GM12864 (cell line): ENCODE data around the gene ADARB1.

Experiments used
- DNase-seq: peaks from one replicate; pipeline ENCODE4 v3.0.0-alpha.2; 2011; ENCODE audit warnings: low read depth
- H3K4me3 ChIP-seq: 2 replicates; pipeline ENCODE4 v1.5.1; 2011; ENCODE audit warnings: mild to moderate bottlenecking, low read depth, low read length, control low read depth
- TF ChIP-seq, protein P1 (sequence below): IDR thresholded peaks from 2 replicates; pipeline ENCODE4 v1.5.1; 2011; ENCODE audit warnings: low read depth, mild to moderate bottlenecking, moderate library complexity, low read length, control low read depth, inconsistent platforms; ENCODE audit errors: missing control alignments

The ADARB1 gene

DNA sequence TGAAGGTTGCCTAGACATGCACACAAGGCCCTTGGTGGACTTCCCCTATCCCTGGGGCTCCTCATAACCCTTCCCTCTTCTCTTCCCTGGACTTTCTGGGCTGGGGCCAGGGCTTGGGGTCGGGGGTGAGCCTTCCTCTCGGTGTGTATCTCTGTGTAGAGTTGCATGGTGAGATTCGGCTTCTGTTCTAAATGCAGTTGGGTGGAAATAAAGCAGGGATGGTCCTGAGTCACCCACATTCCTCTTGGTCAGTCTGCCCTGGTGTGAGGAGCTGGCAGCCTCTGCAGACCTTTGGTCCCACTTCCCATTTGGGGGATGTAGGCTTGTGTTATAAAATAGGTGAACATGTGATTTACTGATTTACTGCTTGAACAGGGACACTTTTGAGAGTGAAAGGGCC is 38.0 kb downstream of the ADARB1 start:
- H3K4me3 ChIP-seq: no peak overlapping the region
- TF ChIP-seq, protein P1, sequence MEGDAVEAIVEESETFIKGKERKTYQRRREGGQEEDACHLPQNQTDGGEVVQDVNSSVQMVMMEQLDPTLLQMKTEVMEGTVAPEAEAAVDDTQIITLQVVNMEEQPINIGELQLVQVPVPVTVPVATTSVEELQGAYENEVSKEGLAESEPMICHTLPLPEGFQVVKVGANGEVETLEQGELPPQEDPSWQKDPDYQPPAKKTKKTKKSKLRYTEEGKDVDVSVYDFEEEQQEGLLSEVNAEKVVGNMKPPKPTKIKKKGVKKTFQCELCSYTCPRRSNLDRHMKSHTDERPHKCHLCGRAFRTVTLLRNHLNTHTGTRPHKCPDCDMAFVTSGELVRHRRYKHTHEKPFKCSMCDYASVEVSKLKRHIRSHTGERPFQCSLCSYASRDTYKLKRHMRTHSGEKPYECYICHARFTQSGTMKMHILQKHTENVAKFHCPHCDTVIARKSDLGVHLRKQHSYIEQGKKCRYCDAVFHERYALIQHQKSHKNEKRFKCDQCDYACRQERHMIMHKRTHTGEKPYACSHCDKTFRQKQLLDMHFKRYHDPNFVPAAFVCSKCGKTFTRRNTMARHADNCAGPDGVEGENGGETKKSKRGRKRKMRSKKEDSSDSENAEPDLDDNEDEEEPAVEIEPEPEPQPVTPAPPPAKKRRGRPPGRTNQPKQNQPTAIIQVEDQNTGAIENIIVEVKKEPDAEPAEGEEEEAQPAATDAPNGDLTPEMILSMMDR: no peak
- DNase-seq: no peak

DNA sequence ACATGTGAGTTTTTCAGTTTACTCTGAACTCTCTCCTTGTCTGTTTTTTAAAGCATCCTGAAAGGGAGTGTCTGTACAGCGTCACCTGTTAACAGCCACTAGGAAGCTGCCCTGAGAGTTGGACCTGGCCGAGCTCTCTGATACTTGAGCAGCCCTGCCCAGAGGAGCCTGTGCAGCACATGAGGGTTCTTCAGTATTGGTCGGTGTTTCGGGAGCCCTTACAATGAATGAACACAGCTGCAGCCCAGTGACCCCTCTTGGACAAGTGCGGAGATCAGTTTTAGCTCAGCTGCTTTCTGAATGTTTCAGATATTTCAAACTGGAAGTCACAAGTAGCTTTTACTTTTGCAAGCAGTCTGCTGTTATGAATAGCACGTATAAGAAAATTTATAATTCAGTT is 39.2 kb downstream of the ADARB1 start:
- DNase-seq: no peak
- H3K4me3 ChIP-seq: no peak overlapping the region
- TF ChIP-seq, protein P1: no peak

DNA sequence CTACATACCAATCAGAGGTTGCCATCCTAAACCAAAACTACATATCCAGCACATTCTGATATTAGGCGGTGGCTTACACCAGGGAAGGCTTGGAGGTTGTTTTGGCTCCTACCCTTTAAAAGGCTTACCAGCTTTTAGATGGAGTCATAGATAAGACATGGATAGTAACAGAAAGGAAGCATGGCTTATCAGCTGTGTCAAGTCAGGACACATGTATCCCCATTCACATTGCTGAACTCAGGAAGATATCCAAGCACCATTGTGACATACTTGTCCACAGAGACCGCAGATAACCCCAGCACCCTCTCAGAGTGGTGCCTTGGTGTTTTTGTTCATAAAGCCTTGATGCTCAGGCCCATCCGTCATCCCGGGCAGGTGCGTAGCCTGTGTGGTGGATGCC is 39.7 kb downstream of the ADARB1 start:
- no peak overlapping the region for H3K4me3 ChIP-seq
- DNase-seq: no peak
- TF ChIP-seq, protein P1: no peak

DNA sequence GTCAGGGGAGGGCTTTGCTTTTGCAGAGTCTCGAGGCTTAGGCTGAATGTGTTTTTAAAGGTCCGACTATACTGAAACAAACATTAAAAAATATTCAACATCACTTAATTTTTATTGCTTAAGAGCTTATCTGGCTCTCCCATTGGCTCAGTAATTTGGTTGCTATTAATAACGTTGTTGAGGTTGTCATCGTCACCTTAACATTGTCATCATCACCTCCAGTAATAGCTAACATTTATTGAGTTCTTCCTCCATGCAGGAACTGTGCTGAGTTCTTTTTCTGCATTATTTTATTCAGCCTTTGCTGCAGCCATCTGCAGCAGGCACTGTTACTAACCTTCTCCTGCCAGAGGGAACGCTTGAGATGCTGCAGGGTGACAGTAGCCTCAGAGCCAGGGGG is 40.1 kb downstream of the ADARB1 start:
- no peak for DNase-seq
- H3K4me3 ChIP-seq: no peak overlapping the region
- TF ChIP-seq, protein P1: no peak

DNA sequence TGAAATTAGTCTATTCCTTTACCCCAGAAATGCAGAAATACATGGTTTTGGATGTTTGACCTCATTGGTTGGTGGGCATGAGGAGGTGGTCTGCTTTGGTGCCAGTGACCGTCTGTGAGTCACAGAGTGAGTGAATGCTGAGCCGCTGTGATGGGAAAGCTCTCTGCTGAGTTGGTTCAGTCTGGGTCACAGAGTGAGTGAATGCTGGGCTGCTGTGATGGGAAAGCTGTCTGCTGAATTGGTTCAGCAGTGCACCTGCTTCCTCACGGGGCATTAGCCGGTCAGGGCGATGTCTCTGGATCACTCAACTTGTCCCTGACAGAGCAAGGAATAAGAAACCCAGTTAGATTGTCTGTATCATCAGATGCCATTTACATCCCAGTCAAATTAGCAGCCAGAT is 40.8 kb downstream of the ADARB1 start:
- DNase-seq: no peak
- TF ChIP-seq, protein P1: no peak
- H3K4me3 ChIP-seq: no peak overlapping the region

DNA sequence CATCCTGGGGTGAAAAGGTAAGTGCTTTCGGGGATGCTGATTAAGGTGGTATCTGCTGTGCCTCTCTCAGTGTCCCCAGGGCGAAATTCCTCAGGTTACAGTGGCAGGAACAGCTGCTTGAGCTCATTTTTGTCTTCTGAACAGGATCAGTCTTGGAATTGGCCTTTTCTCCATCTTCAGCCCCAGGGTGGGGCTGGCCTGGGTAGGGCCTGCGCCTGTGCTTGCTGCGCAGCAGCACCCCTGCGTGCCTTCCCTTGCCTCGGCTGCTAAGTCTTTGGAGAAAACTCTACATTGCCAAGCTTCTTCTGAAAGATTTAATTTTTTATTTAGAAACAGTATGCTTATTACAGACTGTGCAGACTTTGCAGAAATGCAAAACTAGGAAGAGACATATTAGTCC is 41.7 kb downstream of the ADARB1 start:
- no peak for DNase-seq
- TF ChIP-seq, protein P1: no peak
- no peak overlapping the region for H3K4me3 ChIP-seq

DNA sequence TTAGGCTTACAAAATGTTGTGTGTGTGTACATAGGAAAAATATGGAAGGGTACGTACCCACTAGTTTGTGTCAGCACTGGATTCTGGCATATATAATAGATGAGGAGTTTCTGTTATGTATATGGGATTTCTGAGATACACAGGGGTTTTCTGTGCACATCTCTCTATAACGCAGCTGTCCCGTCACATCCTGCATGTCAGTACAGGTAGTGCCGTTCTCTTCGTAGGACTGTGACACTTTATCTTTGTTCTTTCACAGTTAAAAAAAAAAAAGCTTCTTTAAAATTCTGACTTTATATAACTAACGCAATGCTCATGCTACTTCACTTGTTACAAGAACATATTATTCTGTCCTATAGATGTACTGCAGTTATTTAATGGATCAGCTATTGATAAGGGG is 42.9 kb downstream of the ADARB1 start:
- TF ChIP-seq, protein P1: no peak
- H3K4me3 ChIP-seq: no peak overlapping the region

More for the DNA sequence above, 42.9 kb downstream of the ADARB1 start:
- no peak for DNase-seq
